Measurements from ENCODE around the gene TMEM61.
A peak's percentile ranks its signal among the peaks of the same experiment; 100 is the strongest.

TMEM61 gene

GRCh38 chr1:54973205-54973921, 7.1 kb upstream of the TMEM61 start:
- no peaks in the 10 kb centered on the region for H3K4me1 ChIP-seq
- DNase-seq: no peak
- H3K4me3 ChIP-seq (ENCODE audit: low read depth, low read length): no peak overlapping the region

DNA sequence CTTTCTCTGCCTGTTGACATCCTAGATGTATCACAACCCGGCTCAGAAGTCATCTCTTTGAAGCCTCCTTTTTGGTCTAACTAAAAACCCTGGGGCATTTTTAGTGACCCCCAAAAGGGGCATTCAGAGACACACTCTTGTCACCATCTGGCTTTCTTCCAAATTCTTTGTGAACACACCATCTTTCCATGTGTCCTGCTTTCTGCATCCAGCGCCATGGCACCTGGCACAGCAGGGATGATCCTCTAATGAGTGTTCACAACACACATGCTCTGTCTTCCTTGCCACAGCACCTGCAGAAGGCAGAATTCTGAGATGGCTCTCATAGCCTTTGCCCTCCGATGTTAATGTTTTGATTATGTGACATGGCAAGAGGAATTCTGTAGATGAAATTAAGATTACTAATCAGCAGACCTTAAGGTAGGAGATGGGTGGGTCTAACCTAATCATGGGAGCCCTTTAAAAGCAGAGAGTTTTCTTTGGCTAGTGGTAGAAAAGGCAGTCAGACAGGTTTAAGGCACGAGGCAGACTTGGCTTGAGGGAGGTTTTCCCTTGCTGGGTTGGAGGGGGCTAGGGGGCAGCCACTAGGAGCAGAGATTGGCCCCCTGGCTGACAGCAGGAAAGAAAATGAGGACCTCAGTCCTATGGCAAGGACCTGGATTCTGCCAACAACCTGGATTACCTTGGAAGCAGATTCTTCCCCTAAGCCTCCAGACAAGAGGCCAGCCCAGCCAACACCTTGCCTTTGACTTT, 4.9 kb upstream of the TMEM61 start:
- Histone ChIP-seq H3K4me1 (no peaks in the 10 kb centered on the region), H3K4me3 (ENCODE audit: low read depth, low read length) (no peak overlapping the region), H3K9me3 (no peaks in the 10 kb centered on the region), H3K27me3 (peaks cover 5% of the 10 kb centered on the region), H3K36me3 (no peaks in the 10 kb centered on the region)
- no peak for TF ChIP-seq CTCF (IDR thresholded peaks at IDR 0.05; ENCODE audit: low read depth, low read length)
- DNase-seq: no peak

More at GRCh38 chr1:54973205-54973921, 7.1 kb upstream of the TMEM61 start:
- TF ChIP-seq CTCF (IDR thresholded peaks at IDR 0.05; ENCODE audit: low read depth, low read length): peak; percentile 30
- H3K9me3 ChIP-seq: no peaks in the 10 kb centered on the region
- no peaks in the 10 kb centered on the region for H3K27me3 ChIP-seq
- H3K36me3 ChIP-seq: no peaks in the 10 kb centered on the region

DNA sequence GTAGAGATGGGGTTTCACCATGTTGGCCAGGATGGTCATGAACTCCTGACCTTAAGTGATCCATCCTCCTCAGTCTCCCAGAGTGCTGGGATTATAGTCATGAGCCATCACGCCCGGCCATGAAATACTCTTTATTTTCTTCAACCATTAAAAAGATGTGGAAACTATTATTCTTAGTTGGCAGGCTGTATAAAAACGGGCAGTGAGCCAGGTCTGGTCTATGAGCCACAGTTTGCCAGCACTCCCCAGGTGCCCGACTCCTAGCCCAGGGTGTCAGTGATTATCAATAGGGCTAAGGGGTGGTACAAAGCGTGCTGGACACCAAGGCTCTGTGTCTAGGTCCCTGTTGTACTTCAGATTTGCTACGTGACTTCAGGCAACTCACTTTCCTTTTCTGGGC, 3.7 kb upstream of the TMEM61 start:
- TF ChIP-seq CTCF (IDR thresholded peaks at IDR 0.05; ENCODE audit: low read depth, low read length): no peak
- H3K4me3 ChIP-seq (ENCODE audit: low read depth, low read length): no peak overlapping the region
- no peaks in the 10 kb centered on the region for H3K36me3 ChIP-seq
- H3K4me1 ChIP-seq: no peaks in the 10 kb centered on the region
- peaks cover 6% of the 10 kb centered on the region for H3K27me3 ChIP-seq
- H3K9me3 ChIP-seq: no peaks in the 10 kb centered on the region
- no peak for DNase-seq

DNA sequence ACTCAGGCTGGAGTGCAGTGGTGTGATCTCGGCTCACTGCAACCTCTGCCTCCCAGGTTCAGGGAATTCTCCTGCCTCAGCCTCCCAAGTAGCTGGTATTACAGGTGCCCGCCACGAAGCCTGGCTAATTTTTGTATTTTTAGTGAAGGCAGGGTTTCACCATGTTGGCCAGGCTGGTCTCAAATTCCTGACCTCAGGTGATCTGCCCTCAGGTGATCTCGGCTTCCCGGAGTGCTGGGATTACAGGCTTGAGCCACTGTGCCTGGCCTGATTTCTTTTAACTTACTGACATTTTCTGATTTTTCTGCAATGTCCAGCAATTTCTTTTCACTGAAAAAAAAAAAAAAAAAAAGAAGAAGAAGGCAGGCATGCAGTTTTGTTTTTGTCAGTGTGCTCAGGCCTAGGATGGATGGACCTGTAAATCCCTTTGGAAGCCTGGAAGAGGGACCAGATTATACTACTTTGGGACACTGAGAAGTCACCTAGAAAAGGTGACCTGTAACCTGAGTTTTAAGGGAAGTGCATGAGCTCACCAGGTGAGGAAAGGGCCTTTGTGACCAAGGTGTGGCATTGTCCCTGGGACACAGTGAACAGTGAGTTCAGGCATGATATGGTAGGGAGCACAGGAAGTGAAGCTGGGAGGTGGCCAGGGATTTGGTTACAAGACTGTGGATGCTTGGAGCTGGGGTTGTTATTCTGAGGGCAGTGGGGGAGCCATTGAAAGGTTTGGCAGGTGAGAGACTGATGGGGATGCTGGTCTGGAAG, 2.7 kb upstream of the TMEM61 start:
- Histone ChIP-seq H3K27me3 (peaks cover 6% of the 10 kb centered on the region), H3K36me3 (no peaks in the 10 kb centered on the region), H3K4me1 (no peaks in the 10 kb centered on the region), H3K4me3 (ENCODE audit: low read depth, low read length) (no peak overlapping the region), H3K9me3 (no peaks in the 10 kb centered on the region)
- no peak for DNase-seq
- TF ChIP-seq CTCF (IDR thresholded peaks at IDR 0.05; ENCODE audit: low read depth, low read length): no peak

- no peak for DNase-seq
- Histone ChIP-seq H3K9me3 (no peaks in the 10 kb centered on the region), H3K4me3 (ENCODE audit: low read depth, low read length) (no peak overlapping the region), H3K27me3 (peaks cover 6% of the 10 kb centered on the region), H3K4me1 (no peaks in the 10 kb centered on the region), H3K36me3 (no peaks in the 10 kb centered on the region)
- no peak for TF ChIP-seq CTCF (IDR thresholded peaks at IDR 0.05; ENCODE audit: low read depth, low read length)
Observed at GRCh38 chr1:54978528-54979326, 1.7 kb upstream of the TMEM61 start.
